Measurements from ENCODE around the gene CUL4A. TPM values are rescaled to one million over a fixed set of nuclear protein-coding genes. Genes with fewer than 3 reads are reported as not detected.
"Not testable (repeated sequence)": the region's sequence is repeated elsewhere in the genome, so short reads cannot be mapped to it uniquely, and the experiment has no call there.

Gene CUL4A
- total RNA-seq, 1 donor from 2014 or later = 92.5 TPM

- Mint-ChIP-seq H3K36me3 (ENCODE audit: low read depth) (peaks cover 15% of the 10 kb centered on the region), H3K27me3 (no peaks in the 10 kb centered on the region), H3K4me3 (no peak overlapping the region), H3K27ac (no peak overlapping the region), H3K9me3 (no peaks in the 10 kb centered on the region), H3K4me1 (no peaks in the 10 kb centered on the region)
- DNase-seq = no peak
- intact Hi-C loops (cut with micrococcal nuclease) = no loop called here
Measured at GRCh38 chr13:113307491-113307890, 98.1 kb downstream of the CUL4A start.

- Mint-ChIP-seq H3K27me3 (no peaks in the 10 kb centered on the region), H3K27ac (no peak overlapping the region), H3K36me3 (ENCODE audit: low read depth) (peaks cover 17% of the 10 kb centered on the region), H3K4me3 (no peak overlapping the region), H3K9me3 (no peaks in the 10 kb centered on the region), H3K4me1 (no peaks in the 10 kb centered on the region)
- no peak for DNase-seq
- intact Hi-C loops (cut with micrococcal nuclease) = no loop called here
Measured at GRCh38 chr13:113309473-113309872, 100.1 kb downstream of the CUL4A start.

DNA sequence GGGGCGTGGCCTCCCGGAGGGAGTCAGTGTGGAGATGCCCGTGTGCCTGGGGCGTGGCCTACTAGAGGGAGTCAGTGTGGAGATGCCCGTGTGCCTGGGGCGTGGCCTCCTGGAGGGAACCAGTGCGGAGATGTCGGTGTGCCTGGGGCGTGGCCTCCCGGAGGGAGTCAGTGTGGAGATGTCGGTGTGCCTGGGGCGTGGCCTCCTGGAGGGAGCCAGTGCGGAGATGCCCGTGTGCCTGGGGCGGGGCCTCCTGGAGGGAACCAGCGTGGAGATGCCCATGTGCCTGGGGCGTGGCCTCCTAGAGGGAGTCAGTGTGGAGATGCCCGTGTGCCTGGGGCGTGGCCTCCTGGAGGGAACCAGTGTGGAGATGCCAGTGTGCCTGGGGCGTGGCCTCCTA is 104.7 kb downstream of the CUL4A start:
- H3K9me3 Mint-ChIP-seq; H3K27me3 Mint-ChIP-seq; intact Hi-C loops (cut with micrococcal nuclease); H3K27ac Mint-ChIP-seq; DNase-seq; H3K4me1 Mint-ChIP-seq; H3K4me3 Mint-ChIP-seq: not testable (repeated sequence)
- H3K36me3 Mint-ChIP-seq (ENCODE audit: low read depth) = peaks cover 20% of the 10 kb centered on the region

- not testable (repeated sequence) for H3K9me3 Mint-ChIP-seq
Measured at GRCh38 chr13:113314895-113315470, 105.6 kb downstream of the CUL4A start.

GRCh38 chr13:113315992-113316391 is 106.6 kb downstream of the CUL4A start:
- no peak for DNase-seq
- H3K4me1 Mint-ChIP-seq = no peaks in the 10 kb centered on the region
- no peaks in the 10 kb centered on the region for H3K9me3 Mint-ChIP-seq
- intact Hi-C loops (cut with micrococcal nuclease) = no loop called here
- no peak overlapping the region for H3K4me3 Mint-ChIP-seq
- H3K36me3 Mint-ChIP-seq (ENCODE audit: low read depth) = peaks cover 19% of the 10 kb centered on the region
- H3K27me3 Mint-ChIP-seq = no peaks in the 10 kb centered on the region
- no peak overlapping the region for H3K27ac Mint-ChIP-seq

More at GRCh38 chr13:113314895-113315470, 105.6 kb downstream of the CUL4A start:
- H3K4me1 Mint-ChIP-seq; H3K27me3 Mint-ChIP-seq; H3K4me3 Mint-ChIP-seq; DNase-seq; intact Hi-C loops (cut with micrococcal nuclease); H3K27ac Mint-ChIP-seq: not testable (repeated sequence)
- peaks cover 18% of the 10 kb centered on the region for H3K36me3 Mint-ChIP-seq (ENCODE audit: low read depth)

Other genes starting within 250 kb of the CUL4A start
- gene MCF2L, start 240.4 kb upstream of the CUL4A start, total RNA-seq = 0.09 and 0.38 TPM in 2 replicates
- gene F7, start 103.8 kb upstream of the CUL4A start, total RNA-seq = not detected in 2 replicates
- not detected in 2 replicates for gene F10, start 86.8 kb upstream of the CUL4A start, total RNA-seq
- not detected in 2 replicates for gene PROZ, start 51.0 kb upstream of the CUL4A start, total RNA-seq
- gene PCID2, start 944 bp upstream of the CUL4A start, total RNA-seq = 83.6 and 87.1 TPM in 2 replicates
- gene LAMP1, start 87.6 kb downstream of the CUL4A start, total RNA-seq = 55.3 and 57.5 TPM in 2 replicates
- not detected in 2 replicates for gene GRTP1, start 154.5 kb downstream of the CUL4A start, total RNA-seq
- 0.62 and 0.86 TPM in 2 replicates for gene ADPRHL1, start 243.9 kb downstream of the CUL4A start, total RNA-seq